K562 (cell line): ENCODE data around the gene CSNK2A1. TPM values are rescaled to one million over a fixed set of nuclear protein-coding genes. Genes with fewer than 3 reads are reported as not detected.

Experiments used
- CBX1 ChIP-seq: sonication (generic); IDR thresholded peaks from 2 replicates; pipeline ENCODE4 v1.6.1; 2016; ENCODE audit warnings: antibody characterized with exemption, low read depth, mild to moderate bottlenecking
- CREM ChIP-seq: IDR thresholded peaks from 2 replicates; pipeline ENCODE4 v1.6.1; 2014; ENCODE audit warnings: antibody characterized with exemption, low read depth
- EGR1 ChIP-seq: fragments of 450-650 bp; conservative IDR thresholded peaks from 2 replicates; pipeline ENCODE4 v1.6.1; 2017; ENCODE audit warnings: mild to moderate bottlenecking
- HDAC2 ChIP-seq: fragments of 450-650 bp; IDR thresholded peaks from 2 replicates; pipeline ENCODE4 v1.6.1; 2016; ENCODE audit warnings: mild to moderate bottlenecking
- HMG20A ChIP-seq: fragments of 450-650 bp; formaldehyde crosslinking; conservative IDR thresholded peaks from 2 replicates; pipeline ENCODE4 v1.4.0; 2020; ENCODE audit warnings: mild to moderate bottlenecking, mixed read lengths
- ILK ChIP-seq: fragments of 450-650 bp; IDR thresholded peaks from 2 replicates; pipeline ENCODE4 v1.6.1; 2016; ENCODE audit warnings: missing genetic modification characterization, low read depth, mild to moderate bottlenecking, missing compliant biosample characterization, moderate library complexity, borderline replicate concordance
- KDM5B ChIP-seq: fragments of 200-600 bp; sonication (generic); IDR thresholded peaks from 2 replicates; pipeline ENCODE4 v1.6.1; 2012; ENCODE audit warnings: low read depth, mild to moderate bottlenecking, moderate library complexity, low read length, control low read depth, inconsistent platforms; ENCODE audit not compliant: insufficient replicate concordance
- NR2F6 ChIP-seq: fragments of 450-650 bp; formaldehyde crosslinking; IDR thresholded peaks from 2 replicates; pipeline ENCODE4 v1.4.0; 2020; ENCODE audit warnings: mild to moderate bottlenecking
- POLR2G ChIP-seq: fragments of 200-400 bp; formaldehyde crosslinking; IDR thresholded peaks from 2 replicates; pipeline ENCODE4 v1.6.1; 2017; ENCODE audit warnings: low read depth, mild to moderate bottlenecking, antibody characterized with exemption, low read length, moderate library complexity
- PPARD ChIP-seq: fragments of 250-450 bp; sonication (Bioruptor Pico); IDR thresholded peaks from 2 replicates; pipeline ENCODE4 v1.8.0; 2022; ENCODE audit warnings: inconsistent platforms, mild to moderate bottlenecking, moderate library complexity
- TAF15 ChIP-seq: fragments of 200-400 bp; formaldehyde crosslinking; IDR thresholded peaks from 2 replicates; pipeline ENCODE4 v1.6.1; 2017; ENCODE audit warnings: mild to moderate bottlenecking, low read depth, low read length, moderate library complexity
- YY1 ChIP-seq, 3 experiments: IDR thresholded peaks; 2 replicates each; pipeline ENCODE4 v1.6.1; 2011; ENCODE audit warnings: low read length in 2 of 3, mild to moderate bottlenecking in 2 of 3, moderate library complexity in 2 of 3, borderline replicate concordance in 1 of 3, control low read depth in 1 of 3, low read depth in 1 of 3; ENCODE audit not compliant: insufficient read depth in 3 of 3, insufficient replicate concordance in 2 of 3, control insufficient read depth in 1 of 3, insufficient read length in 1 of 3; ENCODE audit errors: extremely low read depth in 1 of 3
- ZNF76 ChIP-seq: fragments of 250-450 bp; sonication (Bioruptor Pico); IDR thresholded peaks from 2 replicates; pipeline ENCODE4 v1.4.0; 2020; ENCODE audit warnings: mild to moderate bottlenecking, moderate library complexity, borderline replicate concordance
- polyA plus RNA-seq, 8 experiments: library from polyadenylated mRNA; depleted of rRNA in 4 of 8; stranded (reverse) in 5 of 8; unstranded in 3 of 8; fragments of >200 nt; fragmentation: Nextera tagmentation in 2 of 8; fragmentation: Illumina TruSeq in 1 of 8; extraction: Ambion mirVana in 2 of 8; extraction: Trizol in 1 of 8; gene quantifications; 2 replicates each; pipeline versions ENCODE4 v1.2.1 to v1.2.3, GENCODE V29; 2011 to 2014; ENCODE audit warnings: inconsistent platforms in 1 of 8, missing spikeins in 1 of 8
- total RNA-seq, 7 experiments: library from RNA; depleted of rRNA in 6 of 7; stranded (reverse); fragments of >200 nt in 6 of 7; fragmentation: Illumina TruSeq in 2 of 7; extraction: Trizol in 2 of 7; gene quantifications; 2 replicates each; pipeline versions ENCODE4 v1.2.1 to v1.2.3, GENCODE V29; 2011 to 2021; ENCODE audit warnings: low replicate concordance in 1 of 7
- TF ChIP-seq, protein P1 (sequence below): fragments of 450-650 bp; IDR thresholded peaks from 2 replicates; pipeline ENCODE4 v1.6.1; 2017; ENCODE audit warnings: antibody characterized with exemption, mild to moderate bottlenecking
- TF ChIP-seq, protein P2 (sequence below): sonication (generic); formaldehyde crosslinking; IDR thresholded peaks from 2 replicates; pipeline ENCODE4 v1.8.1; 2023; ENCODE audit warnings: mild to moderate bottlenecking, missing genetic modification reagents, moderate library complexity
- TF ChIP-seq, protein P3 (sequence below): sonication (generic); formaldehyde crosslinking; IDR thresholded peaks from 2 replicates; pipeline ENCODE4 v1.8.0; 2022; ENCODE audit warnings: mild to moderate bottlenecking, missing genetic modification reagents
- TF ChIP-seq, protein P4 (sequence below): fragments of 250-450 bp; sonication (Bioruptor Pico); IDR thresholded peaks from 2 replicates; pipeline ENCODE4 v1.9.0; 2021; ENCODE audit warnings: mild to moderate bottlenecking, inconsistent platforms

CSNK2A1 gene
- total and polyA plus RNA-seq, 9 of the 15 experiments (the other 6 are each of a cell fraction or from before 2014, with no cell fraction given), result 71.0 to 251 (median 103) TPM

DNA sequence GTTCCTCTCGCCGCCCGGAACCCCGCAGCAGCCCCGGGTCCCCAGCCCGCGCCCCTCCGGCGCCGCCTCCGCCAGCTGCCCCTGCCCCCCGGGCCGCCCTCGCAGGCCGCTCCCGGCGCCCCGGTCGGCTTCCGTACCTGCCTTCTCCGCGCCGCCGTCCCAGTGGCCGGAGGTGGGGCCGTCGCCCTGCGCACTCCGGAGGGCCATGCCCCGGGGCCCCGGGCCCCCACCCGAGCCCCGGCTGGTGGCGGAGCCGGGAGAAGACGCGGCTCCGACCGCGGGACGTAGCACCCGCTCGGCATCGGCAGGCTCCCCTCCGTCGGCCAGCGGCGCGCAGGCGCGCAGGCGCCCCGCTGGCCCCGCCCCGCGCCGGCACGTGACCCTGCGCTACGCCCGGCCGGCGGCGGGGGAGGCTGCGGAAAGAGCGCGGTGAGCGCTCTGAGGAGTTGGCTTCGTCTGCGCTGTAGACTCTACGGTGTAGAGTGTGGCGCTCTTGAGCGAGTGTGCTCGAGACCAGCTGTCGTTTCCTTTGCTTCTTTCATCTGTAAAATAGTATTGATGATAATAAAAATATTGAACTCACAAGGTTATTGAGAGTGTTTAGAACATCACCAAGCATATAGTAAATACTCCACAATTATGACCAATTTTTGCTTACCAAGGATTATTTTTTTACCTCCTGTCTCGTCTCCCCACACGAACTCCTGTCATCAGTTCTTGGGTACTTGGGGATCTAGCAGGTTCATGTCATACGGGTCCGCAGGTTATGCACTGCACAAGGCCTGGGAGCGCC, 81.2 kb downstream of the CSNK2A1 start, which contains the start of gene TBC1D20 (continued):
- TF ChIP-seq, protein P1, sequence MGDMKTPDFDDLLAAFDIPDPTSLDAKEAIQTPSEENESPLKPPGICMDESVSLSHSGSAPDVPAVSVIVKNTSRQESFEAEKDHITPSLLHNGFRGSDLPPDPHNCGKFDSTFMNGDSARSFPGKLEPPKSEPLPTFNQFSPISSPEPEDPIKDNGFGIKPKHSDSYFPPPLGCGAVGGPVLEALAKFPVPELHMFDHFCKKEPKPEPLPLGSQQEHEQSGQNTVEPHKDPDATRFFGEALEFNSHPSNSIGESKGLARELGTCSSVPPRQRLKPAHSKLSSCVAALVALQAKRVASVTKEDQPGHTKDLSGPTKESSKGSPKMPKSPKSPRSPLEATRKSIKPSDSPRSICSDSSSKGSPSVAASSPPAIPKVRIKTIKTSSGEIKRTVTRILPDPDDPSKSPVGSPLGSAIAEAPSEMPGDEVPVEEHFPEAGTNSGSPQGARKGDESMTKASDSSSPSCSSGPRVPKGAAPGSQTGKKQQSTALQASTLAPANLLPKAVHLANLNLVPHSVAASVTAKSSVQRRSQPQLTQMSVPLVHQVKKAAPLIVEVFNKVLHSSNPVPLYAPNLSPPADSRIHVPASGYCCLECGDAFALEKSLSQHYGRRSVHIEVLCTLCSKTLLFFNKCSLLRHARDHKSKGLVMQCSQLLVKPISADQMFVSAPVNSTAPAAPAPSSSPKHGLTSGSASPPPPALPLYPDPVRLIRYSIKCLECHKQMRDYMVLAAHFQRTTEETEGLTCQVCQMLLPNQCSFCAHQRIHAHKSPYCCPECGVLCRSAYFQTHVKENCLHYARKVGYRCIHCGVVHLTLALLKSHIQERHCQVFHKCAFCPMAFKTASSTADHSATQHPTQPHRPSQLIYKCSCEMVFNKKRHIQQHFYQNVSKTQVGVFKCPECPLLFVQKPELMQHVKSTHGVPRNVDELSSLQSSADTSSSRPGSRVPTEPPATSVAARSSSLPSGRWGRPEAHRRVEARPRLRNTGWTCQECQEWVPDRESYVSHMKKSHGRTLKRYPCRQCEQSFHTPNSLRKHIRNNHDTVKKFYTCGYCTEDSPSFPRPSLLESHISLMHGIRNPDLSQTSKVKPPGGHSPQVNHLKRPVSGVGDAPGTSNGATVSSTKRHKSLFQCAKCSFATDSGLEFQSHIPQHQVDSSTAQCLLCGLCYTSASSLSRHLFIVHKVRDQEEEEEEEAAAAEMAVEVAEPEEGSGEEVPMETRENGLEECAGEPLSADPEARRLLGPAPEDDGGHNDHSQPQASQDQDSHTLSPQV, result no peak; the same call in 1 of the 2 replicates
- TF ChIP-seq CREM, result peak; percentile 55
- TF ChIP-seq CBX1, result no peak
- peak in 1 of 3 experiments; percentile 42 for TF ChIP-seq YY1 (IDR thresholded peaks at IDR 0.05; ENCODE audit: borderline replicate concordance in 1 of 3, control insufficient read depth in 1 of 3, extremely low read depth in 1 of 3, insufficient read depth in 3 of 3, insufficient read length in 1 of 3, insufficient replicate concordance in 2 of 3, low read depth in 1 of 3, low read length in 2 of 3)
- TF ChIP-seq ZNF76 (CRISPR knock-in tag), result no peak
- TF ChIP-seq, protein P2, sequence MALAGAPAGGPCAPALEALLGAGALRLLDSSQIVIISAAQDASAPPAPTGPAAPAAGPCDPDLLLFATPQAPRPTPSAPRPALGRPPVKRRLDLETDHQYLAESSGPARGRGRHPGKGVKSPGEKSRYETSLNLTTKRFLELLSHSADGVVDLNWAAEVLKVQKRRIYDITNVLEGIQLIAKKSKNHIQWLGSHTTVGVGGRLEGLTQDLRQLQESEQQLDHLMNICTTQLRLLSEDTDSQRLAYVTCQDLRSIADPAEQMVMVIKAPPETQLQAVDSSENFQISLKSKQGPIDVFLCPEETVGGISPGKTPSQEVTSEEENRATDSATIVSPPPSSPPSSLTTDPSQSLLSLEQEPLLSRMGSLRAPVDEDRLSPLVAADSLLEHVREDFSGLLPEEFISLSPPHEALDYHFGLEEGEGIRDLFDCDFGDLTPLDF (CRISPR knock-in tag), result no peak
- no peak for TF ChIP-seq HDAC2
- no peak for TF ChIP-seq ILK (tag)
- TF ChIP-seq TAF15, result peak; percentile 89; the same call in 1 of the 2 replicates
- no peak for TF ChIP-seq PPARD (CRISPR knock-in tag)
- TF ChIP-seq POLR2G, result peak; percentile 82
- TF ChIP-seq, protein P3, sequence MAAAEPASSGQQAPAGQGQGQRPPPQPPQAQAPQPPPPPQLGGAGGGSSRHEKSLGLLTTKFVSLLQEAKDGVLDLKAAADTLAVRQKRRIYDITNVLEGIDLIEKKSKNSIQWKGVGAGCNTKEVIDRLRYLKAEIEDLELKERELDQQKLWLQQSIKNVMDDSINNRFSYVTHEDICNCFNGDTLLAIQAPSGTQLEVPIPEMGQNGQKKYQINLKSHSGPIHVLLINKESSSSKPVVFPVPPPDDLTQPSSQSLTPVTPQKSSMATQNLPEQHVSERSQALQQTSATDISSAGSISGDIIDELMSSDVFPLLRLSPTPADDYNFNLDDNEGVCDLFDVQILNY, result no peak
- TF ChIP-seq HMG20A (CRISPR knock-in tag), result no peak
- TF ChIP-seq, protein P4, sequence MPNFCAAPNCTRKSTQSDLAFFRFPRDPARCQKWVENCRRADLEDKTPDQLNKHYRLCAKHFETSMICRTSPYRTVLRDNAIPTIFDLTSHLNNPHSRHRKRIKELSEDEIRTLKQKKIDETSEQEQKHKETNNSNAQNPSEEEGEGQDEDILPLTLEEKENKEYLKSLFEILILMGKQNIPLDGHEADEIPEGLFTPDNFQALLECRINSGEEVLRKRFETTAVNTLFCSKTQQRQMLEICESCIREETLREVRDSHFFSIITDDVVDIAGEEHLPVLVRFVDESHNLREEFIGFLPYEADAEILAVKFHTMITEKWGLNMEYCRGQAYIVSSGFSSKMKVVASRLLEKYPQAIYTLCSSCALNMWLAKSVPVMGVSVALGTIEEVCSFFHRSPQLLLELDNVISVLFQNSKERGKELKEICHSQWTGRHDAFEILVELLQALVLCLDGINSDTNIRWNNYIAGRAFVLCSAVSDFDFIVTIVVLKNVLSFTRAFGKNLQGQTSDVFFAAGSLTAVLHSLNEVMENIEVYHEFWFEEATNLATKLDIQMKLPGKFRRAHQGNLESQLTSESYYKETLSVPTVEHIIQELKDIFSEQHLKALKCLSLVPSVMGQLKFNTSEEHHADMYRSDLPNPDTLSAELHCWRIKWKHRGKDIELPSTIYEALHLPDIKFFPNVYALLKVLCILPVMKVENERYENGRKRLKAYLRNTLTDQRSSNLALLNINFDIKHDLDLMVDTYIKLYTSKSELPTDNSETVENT (CRISPR knock-in tag), result peak; percentile 62
- peak; percentile 55 for TF ChIP-seq KDM5B
- TF ChIP-seq NR2F6 (CRISPR knock-in tag), result no peak
- TF ChIP-seq EGR1, result peak; percentile 21; the same call in 1 of the 2 replicates
